Right hindlimb (tissue), 1 donor: ENCODE results near the gene SLC10A3.
A peak's percentile ranks its signal among the peaks of the same experiment; 100 is the strongest.

Experiments used
- DNase-seq: peaks from one replicate; pipeline ENCODE4 v3.0.0-alpha.2; 2018

The SLC10A3 gene

GRCh38 chrX:154460326-154460725 is 30.1 kb downstream of the SLC10A3 start:
- no peak for DNase-seq

GRCh38 chrX:154459832-154460231 is 30.6 kb downstream of the SLC10A3 start:
- DNase-seq, result no peak

- peak; percentile 35 for DNase-seq
Measured at GRCh38 chrX:154458954-154459778, 31.3 kb downstream of the SLC10A3 start.

- DNase-seq, result peak; percentile 45
Measured at GRCh38 chrX:154458116-154458953, 32.1 kb downstream of the SLC10A3 start, which contains the start of gene PLXNA3. TSS of gene PLXNA3 (plus strand) at chrX:154458281. CDS start at chrX:154460184, 1,903 bp downstream.

GRCh38 chrX:154457491-154458115 is 32.8 kb downstream of the SLC10A3 start:
- peak; percentile 39 for DNase-seq

- no peak for DNase-seq
Measured at GRCh38 chrX:154452823-154453222, 37.6 kb downstream of the SLC10A3 start.

GRCh38 chrX:154450312-154450711 is 40.1 kb downstream of the SLC10A3 start:
- DNase-seq, result no peak

GRCh38 chrX:154449618-154450017 is 40.8 kb downstream of the SLC10A3 start:
- DNase-seq, result no peak

- no peak for DNase-seq
Measured at GRCh38 chrX:154448484-154448883, 41.9 kb downstream of the SLC10A3 start.

GRCh38 chrX:154446430-154446829 is 44.0 kb downstream of the SLC10A3 start:
- DNase-seq, result no peak

GRCh38 chrX:154445776-154446175 is 44.7 kb downstream of the SLC10A3 start:
- DNase-seq, result no peak

GRCh38 chrX:154444755-154445246 is 45.6 kb downstream of the SLC10A3 start:
- DNase-seq, result no peak

GRCh38 chrX:154443992-154444754 is 46.3 kb downstream of the SLC10A3 start, which contains the start of gene FAM50A:
TSS of gene FAM50A (plus strand) at chrX:154444141. CDS start at chrX:154444236, 95 bp downstream.
- peak; percentile 81 for DNase-seq

GRCh38 chrX:154443479-154443910 is 46.9 kb downstream of the SLC10A3 start:
- DNase-seq, result no peak

- DNase-seq, result no peak
Measured at GRCh38 chrX:154441984-154442707, 48.3 kb downstream of the SLC10A3 start.

- DNase-seq, result no peak
Measured at GRCh38 chrX:154441564-154441963, 48.9 kb downstream of the SLC10A3 start.

GRCh38 chrX:154440623-154441357 is 49.6 kb downstream of the SLC10A3 start:
- DNase-seq, result no peak

- DNase-seq, result no peak
Measured at GRCh38 chrX:154439841-154440240, 50.6 kb downstream of the SLC10A3 start.

- DNase-seq, result no peak
Measured at GRCh38 chrX:154437971-154438893, 52.2 kb downstream of the SLC10A3 start.
